C4-2B (cell line): ENCODE data around the gene CAB39.

Source experiments
- ZFX ChIP-seq: fragments of 450-650 bp; IDR thresholded peaks from 2 replicates; pipeline ENCODE4 v1.6.1; 2017
- TF ChIP-seq, protein P1 (sequence below): fragments of 450-650 bp; conservative IDR thresholded peaks from 2 replicates; pipeline ENCODE4 v1.5.1; 2017; ENCODE audit warnings: mild to moderate bottlenecking

GRCh38 chr2:230765611-230766300 lies 53.1 kb downstream of the CAB39 start:
- TF ChIP-seq, protein P1, sequence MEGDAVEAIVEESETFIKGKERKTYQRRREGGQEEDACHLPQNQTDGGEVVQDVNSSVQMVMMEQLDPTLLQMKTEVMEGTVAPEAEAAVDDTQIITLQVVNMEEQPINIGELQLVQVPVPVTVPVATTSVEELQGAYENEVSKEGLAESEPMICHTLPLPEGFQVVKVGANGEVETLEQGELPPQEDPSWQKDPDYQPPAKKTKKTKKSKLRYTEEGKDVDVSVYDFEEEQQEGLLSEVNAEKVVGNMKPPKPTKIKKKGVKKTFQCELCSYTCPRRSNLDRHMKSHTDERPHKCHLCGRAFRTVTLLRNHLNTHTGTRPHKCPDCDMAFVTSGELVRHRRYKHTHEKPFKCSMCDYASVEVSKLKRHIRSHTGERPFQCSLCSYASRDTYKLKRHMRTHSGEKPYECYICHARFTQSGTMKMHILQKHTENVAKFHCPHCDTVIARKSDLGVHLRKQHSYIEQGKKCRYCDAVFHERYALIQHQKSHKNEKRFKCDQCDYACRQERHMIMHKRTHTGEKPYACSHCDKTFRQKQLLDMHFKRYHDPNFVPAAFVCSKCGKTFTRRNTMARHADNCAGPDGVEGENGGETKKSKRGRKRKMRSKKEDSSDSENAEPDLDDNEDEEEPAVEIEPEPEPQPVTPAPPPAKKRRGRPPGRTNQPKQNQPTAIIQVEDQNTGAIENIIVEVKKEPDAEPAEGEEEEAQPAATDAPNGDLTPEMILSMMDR = no peak
- TF ChIP-seq ZFX = no peak
